ENCODE data around the gene CD2BP2. TPM values are rescaled to one million over a fixed set of nuclear protein-coding genes. Genes with fewer than 3 reads are reported as not detected.

Gene CD2BP2
- total and polyA plus RNA-seq, 2 experiments from 2014 or later: 38.5 to 50.0 TPM

GRCh38 chr16:30382111-30382881 is 27.2 kb upstream of the CD2BP2 start, which contains the start of gene SEPTIN1:
SEPTIN1 (minus strand) TSS chr16:30382561; CDS start chr16:30382542, 19 bp downstream.
- Histone ChIP-seq H3K9ac (no peak within 1 kb of the TSS), H3K79me2 (ENCODE audit: insufficient read depth) (no peaks in the 10 kb centered on the region), H4K20me1 (ENCODE audit: insufficient read depth) (no peaks in the 10 kb centered on the region), H3K4me2 (ENCODE audit: unreplicated experiment) (no peak within 1 kb of the TSS), H3K36me3 (ENCODE audit: low read depth) (no peaks in the 10 kb centered on the region), H3F3A (ENCODE audit: insufficient read depth) (0 out of 2 replicates have a peak, but pooled peaks cover under 1% of the 10 kb centered on the region), H2AFZ (no peak within 1 kb of the TSS), H3K27me3 (replicated peaks; ENCODE audit: insufficient read depth) (no peaks in the 10 kb centered on the region), H3K4me3 (no peak within 1 kb of the TSS), H3K27ac (no peak within 1 kb of the TSS), H3K9me2 (ENCODE audit: insufficient read depth) (no peaks in the 10 kb centered on the region), H3K4me1 (ENCODE audit: insufficient read depth) (peaks cover 2% of the 10 kb centered on the region), H3K9me3 (ENCODE audit: low read depth) (no peaks in the 10 kb centered on the region)
- no peak for TF ChIP-seq EZH2phosphoT487 (IDR thresholded peaks at IDR 0.05; ENCODE audit: insufficient read depth, low read depth)
- no peak for TF ChIP-seq EZH2 (IDR thresholded peaks at IDR 0.05; ENCODE audit: insufficient read depth, poor library complexity, severe bottlenecking)
- in situ Hi-C loops (cut with MboI): no loop called here
- WGBS, 2 experiments (ENCODE audit: low coverage in 1 of 2, low lambda C conversion rate in 2 of 2, missing lambda C conversion rate in 2 of 2): 66 to 72% methylated on average over 11 to 12 of the region's 12 CpGs
- no peak for DNase-seq

GRCh38 chr16:30381291-30382041 is 26.4 kb upstream of the CD2BP2 start:
- no peak for DNase-seq
- 90 to 93% methylated on average over 11 to 13 of the region's 13 CpGs for WGBS, 2 experiments (ENCODE audit: low coverage in 1 of 2, low lambda C conversion rate in 2 of 2, missing lambda C conversion rate in 2 of 2)

DNA sequence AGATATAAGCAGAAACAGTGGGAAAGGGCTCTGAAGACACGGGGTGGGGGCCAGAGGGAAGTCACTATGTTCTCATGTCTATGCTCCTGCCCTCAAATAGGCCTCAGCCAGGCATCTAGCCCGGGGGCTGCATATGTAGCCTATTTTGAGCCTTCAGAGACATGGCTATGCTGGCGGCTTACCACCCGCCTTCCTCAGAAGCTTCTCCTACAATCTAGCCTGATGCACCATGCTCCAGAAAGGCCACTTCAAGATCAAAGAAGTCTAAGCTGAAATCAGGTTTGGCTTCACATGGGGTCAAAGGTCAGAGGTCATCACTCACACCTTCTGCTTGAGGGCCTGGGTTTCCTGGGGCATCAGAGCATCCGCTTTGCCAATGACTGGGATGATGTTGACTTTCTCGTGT is 25.7 kb upstream of the CD2BP2 start:
- no peaks in the 10 kb centered on the region for H4K20me1 ChIP-seq (ENCODE audit: insufficient read depth)
- H3K27ac ChIP-seq: no peak overlapping the region
- TF ChIP-seq EZH2 (IDR thresholded peaks at IDR 0.05; ENCODE audit: insufficient read depth, poor library complexity, severe bottlenecking) (no peak), EZH2phosphoT487 (IDR thresholded peaks at IDR 0.05; ENCODE audit: insufficient read depth, low read depth) (no peak)
- H3K4me2 ChIP-seq (ENCODE audit: unreplicated experiment): no peak overlapping the region
- H3K4me1 ChIP-seq (ENCODE audit: insufficient read depth): peaks cover 4% of the 10 kb centered on the region
- no peaks in the 10 kb centered on the region for H3K9me3 ChIP-seq (ENCODE audit: low read depth)
- 65 to 71% methylated on average over 6 of the region's 6 CpGs for WGBS, 2 experiments (ENCODE audit: low coverage in 1 of 2, low lambda C conversion rate in 2 of 2, missing lambda C conversion rate in 2 of 2)
- H3K4me3 ChIP-seq: no peak overlapping the region
- no peaks in the 10 kb centered on the region for H3K9me2 ChIP-seq (ENCODE audit: insufficient read depth)
- H3K9ac ChIP-seq: no peak overlapping the region
- no peaks in the 10 kb centered on the region for H3K79me2 ChIP-seq (ENCODE audit: insufficient read depth)
- no peaks in the 10 kb centered on the region for H3K27me3 ChIP-seq (replicated peaks; ENCODE audit: insufficient read depth)
- H3K36me3 ChIP-seq (ENCODE audit: low read depth): no peaks in the 10 kb centered on the region
- in situ Hi-C loops (cut with MboI): no loop called here
- H2AFZ ChIP-seq: no peak overlapping the region
- no peak for DNase-seq
- H3F3A ChIP-seq (ENCODE audit: insufficient read depth): 0 out of 2 replicates have a peak, but pooled peaks cover 3% of the 10 kb centered on the region

More at GRCh38 chr16:30381291-30382041, 26.4 kb upstream of the CD2BP2 start:
- H3K27me3 ChIP-seq (replicated peaks; ENCODE audit: insufficient read depth): no peaks in the 10 kb centered on the region
- H2AFZ ChIP-seq: no peak overlapping the region
- H3K36me3 ChIP-seq (ENCODE audit: low read depth): no peaks in the 10 kb centered on the region
- no peaks in the 10 kb centered on the region for H4K20me1 ChIP-seq (ENCODE audit: insufficient read depth)
- no peak overlapping the region for H3K4me3 ChIP-seq
- H3K9me2 ChIP-seq (ENCODE audit: insufficient read depth): no peaks in the 10 kb centered on the region
- in situ Hi-C loops (cut with MboI): no loop called here
- no peak overlapping the region for H3K27ac ChIP-seq
- H3K4me2 ChIP-seq (ENCODE audit: unreplicated experiment): no peak overlapping the region
- 0 out of 2 replicates have a peak, but pooled peaks cover 3% of the 10 kb centered on the region for H3F3A ChIP-seq (ENCODE audit: insufficient read depth)
- H3K4me1 ChIP-seq (ENCODE audit: insufficient read depth): peaks cover 4% of the 10 kb centered on the region
- TF ChIP-seq EZH2 (IDR thresholded peaks at IDR 0.05; ENCODE audit: insufficient read depth, poor library complexity, severe bottlenecking) (no peak), EZH2phosphoT487 (IDR thresholded peaks at IDR 0.05; ENCODE audit: insufficient read depth, low read depth) (no peak)
- no peaks in the 10 kb centered on the region for H3K79me2 ChIP-seq (ENCODE audit: insufficient read depth)
- H3K9ac ChIP-seq: no peak overlapping the region
- H3K9me3 ChIP-seq (ENCODE audit: low read depth): no peaks in the 10 kb centered on the region

DNA sequence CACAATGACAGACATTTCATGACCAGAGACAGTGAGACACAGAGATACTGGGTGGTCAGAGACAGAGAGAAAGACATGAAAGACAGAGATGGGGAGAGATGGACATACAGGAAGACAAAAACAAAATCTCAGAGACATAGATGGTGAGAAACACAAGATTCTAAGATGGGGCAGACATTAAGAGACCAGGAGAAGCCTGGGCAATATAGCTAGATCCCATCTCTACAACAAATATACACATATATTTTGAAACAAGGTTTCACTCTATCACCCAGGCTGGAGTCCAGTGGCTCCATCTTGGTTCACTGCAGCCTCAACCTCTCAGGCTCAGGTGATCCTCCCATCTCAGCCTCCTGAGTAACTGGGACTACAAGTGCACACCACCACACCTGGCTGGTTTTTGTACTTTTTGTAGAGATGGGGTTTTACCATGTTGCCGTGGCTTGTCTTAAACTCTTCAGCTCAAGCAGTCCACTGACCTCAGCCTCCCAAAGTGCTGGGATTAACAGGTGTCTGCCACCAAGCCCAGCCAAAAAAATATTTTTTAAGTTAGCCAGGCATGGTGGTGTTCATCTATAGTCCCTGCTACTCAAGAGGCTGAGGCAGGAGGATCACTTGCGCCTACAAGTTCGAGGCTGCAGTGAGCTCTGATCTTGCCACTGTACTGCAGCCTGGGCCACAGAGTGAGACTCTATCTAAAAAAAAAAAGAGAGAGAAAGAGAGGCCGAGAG is 25.1 kb upstream of the CD2BP2 start:
- WGBS, 2 experiments (ENCODE audit: low coverage in 1 of 2, low lambda C conversion rate in 2 of 2, missing lambda C conversion rate in 2 of 2): 75 to 77% methylated on average over 4 of the region's 4 CpGs
- H3K27ac ChIP-seq: no peak overlapping the region
- no peak for TF ChIP-seq EZH2phosphoT487 (IDR thresholded peaks at IDR 0.05; ENCODE audit: insufficient read depth, low read depth)
- no peak for TF ChIP-seq EZH2 (IDR thresholded peaks at IDR 0.05; ENCODE audit: insufficient read depth, poor library complexity, severe bottlenecking)

More for the DNA sequence above, 25.1 kb upstream of the CD2BP2 start:
- Histone ChIP-seq H2AFZ (no peak overlapping the region), H3K4me3 (no peak overlapping the region), H3K4me2 (ENCODE audit: unreplicated experiment) (no peak overlapping the region), H3K27me3 (replicated peaks; ENCODE audit: insufficient read depth) (no peaks in the 10 kb centered on the region), H3K4me1 (ENCODE audit: insufficient read depth) (peaks cover 4% of the 10 kb centered on the region), H3K9ac (no peak overlapping the region), H3K79me2 (ENCODE audit: insufficient read depth) (no peaks in the 10 kb centered on the region), H3K9me3 (ENCODE audit: low read depth) (no peaks in the 10 kb centered on the region), H3K9me2 (ENCODE audit: insufficient read depth) (no peaks in the 10 kb centered on the region), H3F3A (ENCODE audit: insufficient read depth) (0 out of 2 replicates have a peak, but pooled peaks cover 3% of the 10 kb centered on the region), H3K36me3 (ENCODE audit: low read depth) (no peaks in the 10 kb centered on the region), H4K20me1 (ENCODE audit: insufficient read depth) (no peaks in the 10 kb centered on the region)
- no peak for DNase-seq
- in situ Hi-C loops (cut with MboI): no loop called here

All from GM23248 (cell line).